ENCODE results near the gene UQCC3. TPM values are rescaled to one million over a fixed set of nuclear protein-coding genes. Genes with fewer than 3 reads are reported as not detected.
"Not testable (repeated sequence)": the region's sequence is repeated elsewhere in the genome, so short reads cannot be mapped to it uniquely, and the experiment has no call there.

The UQCC3 gene
- polyA plus RNA-seq, 3 donors = 3.3 to 7.9 (median 7.2) TPM

DNA sequence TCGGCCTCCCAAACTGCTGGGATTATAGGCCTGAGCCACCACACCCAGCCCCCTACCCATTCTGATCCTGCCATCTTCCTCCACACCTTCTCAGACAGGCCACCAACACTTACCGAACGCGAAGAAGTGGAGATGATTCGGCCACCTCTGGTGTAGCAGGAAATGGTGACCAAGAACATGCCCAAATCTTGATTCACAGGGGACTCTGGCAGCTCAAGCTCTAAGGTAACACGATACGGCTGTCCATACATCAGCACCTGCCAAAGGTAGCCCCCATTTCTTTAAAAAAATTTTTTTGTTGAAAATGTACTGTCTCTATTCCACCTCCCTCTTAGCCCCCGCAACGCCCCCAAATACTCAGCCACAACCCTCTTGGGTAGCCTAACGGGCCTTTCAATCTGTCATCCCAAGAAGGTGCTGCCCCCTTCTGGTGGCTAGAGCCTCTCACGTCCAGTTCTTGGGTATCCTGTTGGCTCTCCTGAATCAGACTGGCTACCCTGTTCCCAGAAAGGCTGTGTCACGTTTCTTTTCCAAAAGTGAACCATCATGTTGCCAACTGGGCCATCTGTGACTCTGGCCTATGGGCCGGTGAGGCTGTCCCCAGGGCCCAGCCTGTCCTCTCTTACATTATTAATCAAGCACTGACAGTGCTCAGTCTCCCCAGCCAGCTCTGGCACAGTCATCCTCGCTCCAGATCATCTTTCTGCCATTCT is 23.1 kb downstream of the UQCC3 start:
- Histone ChIP-seq H2AFZ (ENCODE audit: insufficient read depth, low read depth, low read length, poor library complexity, severe bottlenecking) (peak overlapping the region; percentile 20), H3K79me2 (ENCODE audit: insufficient read depth, low read length) (no peaks in the 10 kb centered on the region), H3K4me2 (replicated peaks; ENCODE audit: extremely low read depth, low read length, poor library complexity, severe bottlenecking) (no peak overlapping the region), H3K27me3 (ENCODE audit: control insufficient read depth in 2 of 2, insufficient read depth in 2 of 2, low read length in 2 of 2) (no peaks in the 10 kb centered on the region), H3K9me3 (replicated peaks in 1 of 2; ENCODE audit: control insufficient read depth in 1 of 2, insufficient read depth in 1 of 2, low read length in 2 of 2) (no peaks in the 10 kb centered on the region), H4K20me1 (ENCODE audit: insufficient read depth, low read length) (no peaks in the 10 kb centered on the region), H3K27ac (ENCODE audit: low read depth in 1 of 2, low read length in 2 of 2) (no peak overlapping the region), H3K36me3 (replicated peaks in 1 of 2; ENCODE audit: control insufficient read depth in 1 of 2, insufficient read depth in 2 of 2, low read length in 2 of 2) (peaks cover 29 to 41% of the 10 kb centered on the region in 2 donors), H3K9ac (ENCODE audit: insufficient read depth, low read length, poor library complexity, severe bottlenecking) (no peak overlapping the region), H3K4me3 (replicated peaks in 1 of 3; ENCODE audit: low read depth in 2 of 3, low read length in 3 of 3) (no peak overlapping the region), H3K4me1 (ENCODE audit: control insufficient read depth in 1 of 2, insufficient read depth in 2 of 2, low read length in 2 of 2) (no peaks in the 10 kb centered on the region)
- TF ChIP-seq, protein P1, sequence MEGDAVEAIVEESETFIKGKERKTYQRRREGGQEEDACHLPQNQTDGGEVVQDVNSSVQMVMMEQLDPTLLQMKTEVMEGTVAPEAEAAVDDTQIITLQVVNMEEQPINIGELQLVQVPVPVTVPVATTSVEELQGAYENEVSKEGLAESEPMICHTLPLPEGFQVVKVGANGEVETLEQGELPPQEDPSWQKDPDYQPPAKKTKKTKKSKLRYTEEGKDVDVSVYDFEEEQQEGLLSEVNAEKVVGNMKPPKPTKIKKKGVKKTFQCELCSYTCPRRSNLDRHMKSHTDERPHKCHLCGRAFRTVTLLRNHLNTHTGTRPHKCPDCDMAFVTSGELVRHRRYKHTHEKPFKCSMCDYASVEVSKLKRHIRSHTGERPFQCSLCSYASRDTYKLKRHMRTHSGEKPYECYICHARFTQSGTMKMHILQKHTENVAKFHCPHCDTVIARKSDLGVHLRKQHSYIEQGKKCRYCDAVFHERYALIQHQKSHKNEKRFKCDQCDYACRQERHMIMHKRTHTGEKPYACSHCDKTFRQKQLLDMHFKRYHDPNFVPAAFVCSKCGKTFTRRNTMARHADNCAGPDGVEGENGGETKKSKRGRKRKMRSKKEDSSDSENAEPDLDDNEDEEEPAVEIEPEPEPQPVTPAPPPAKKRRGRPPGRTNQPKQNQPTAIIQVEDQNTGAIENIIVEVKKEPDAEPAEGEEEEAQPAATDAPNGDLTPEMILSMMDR (IDR thresholded peaks at IDR 0.05) = peak; percentile 87
- Mint-ChIP-seq H3K9me3 (no peaks in the 10 kb centered on the region), H3K4me1 (peaks cover 3% of the 10 kb centered on the region), H3K36me3 (peaks cover 43 to 67% of the 10 kb centered on the region in 2 donors), H3K4me3 (no peak overlapping the region), H3K27ac (peak overlapping the region in 4 of 7 donors; percentile 3 to 40 (median 21)), H3K27me3 (ENCODE audit: low read depth in 3 of 3) (peaks cover 0 to 4% (median 3%) of the 10 kb centered on the region in 3 donors)
- intact Hi-C loops (cut with micrococcal nuclease) = loop anchor here in 1 of 2 donors (10.0 kb wide), 1 partner anchor 300 kb away; no protein-coding TSS in a partner anchor
- 64% methylated on average over 13 of the region's 14 CpGs for WGBS (ENCODE audit: insufficient coverage)
- peak; percentile 66 to 84 (median 79) for DNase-seq

DNA sequence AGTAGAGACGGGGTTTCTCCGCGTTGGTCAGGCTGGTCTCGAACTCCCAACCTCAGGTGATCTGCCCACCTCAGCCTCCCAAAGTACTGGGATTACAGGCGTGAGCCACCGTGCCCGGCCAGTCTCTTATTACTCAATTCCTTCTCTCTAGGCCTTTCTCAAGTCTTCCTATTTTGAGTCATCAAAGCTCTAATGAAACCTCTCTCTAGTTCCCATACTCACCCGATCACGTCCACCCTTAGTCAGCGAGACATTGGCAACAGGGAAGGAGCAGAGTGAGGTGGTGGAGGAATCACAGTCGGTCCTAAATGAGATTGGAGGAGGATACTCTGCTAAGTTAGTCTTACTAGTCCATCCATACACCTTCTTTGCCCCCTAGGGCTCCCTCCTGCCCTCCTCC is 30.8 kb downstream of the UQCC3 start:
- H3K9me3 ChIP-seq (replicated peaks in 1 of 2; ENCODE audit: control insufficient read depth in 1 of 2, insufficient read depth in 1 of 2, low read length in 2 of 2) = no peaks in the 10 kb centered on the region
- H3K27me3 Mint-ChIP-seq (ENCODE audit: low read depth in 3 of 3) = peaks cover 0 to 3% (median 1%) of the 10 kb centered on the region in 3 donors
- 0% methylated on average over 3 of the region's 11 CpGs for WGBS (ENCODE audit: insufficient coverage)
- TF ChIP-seq, protein P1 (IDR thresholded peaks at IDR 0.05) = no peak
- H3K36me3 Mint-ChIP-seq = peaks cover 18 to 24% of the 10 kb centered on the region in 2 donors
- no peak overlapping the region for H3K9ac ChIP-seq (ENCODE audit: insufficient read depth, low read length, poor library complexity, severe bottlenecking)
- no peaks in the 10 kb centered on the region for H3K27me3 ChIP-seq (ENCODE audit: control insufficient read depth in 2 of 2, insufficient read depth in 2 of 2, low read length in 2 of 2)
- H4K20me1 ChIP-seq (ENCODE audit: insufficient read depth, low read length) = no peaks in the 10 kb centered on the region
- peak overlapping the region; percentile 85 to 95 (median 91) for H3K27ac Mint-ChIP-seq
- peak overlapping the region; percentile 37 for H2AFZ ChIP-seq (ENCODE audit: insufficient read depth, low read depth, low read length, poor library complexity, severe bottlenecking)
- H3K36me3 ChIP-seq (replicated peaks in 1 of 2; ENCODE audit: control insufficient read depth in 1 of 2, insufficient read depth in 2 of 2, low read length in 2 of 2) = peaks cover 0 to 11% of the 10 kb centered on the region in 2 donors
- H3K27ac ChIP-seq (ENCODE audit: low read depth in 1 of 2, low read length in 2 of 2) = peak overlapping the region; percentile 67 to 86
- H3K4me3 ChIP-seq (replicated peaks in 1 of 3; ENCODE audit: low read depth in 2 of 3, low read length in 3 of 3) = peak overlapping the region in 1 of 3 experiments; percentile 49
- no peak overlapping the region for H3K4me3 Mint-ChIP-seq
- intact Hi-C loops (cut with micrococcal nuclease) = loop anchor here (10.0 kb wide), 1 partner anchor 107 kb away; the partner anchor contains the start of gene TUT1 (in 2 of the 2)
- peaks cover 49 to 55% of the 10 kb centered on the region in 2 donors for H3K4me1 ChIP-seq (ENCODE audit: control insufficient read depth in 1 of 2, insufficient read depth in 2 of 2, low read length in 2 of 2)
- H3K4me2 ChIP-seq (replicated peaks; ENCODE audit: extremely low read depth, low read length, poor library complexity, severe bottlenecking) = peak overlapping the region; percentile 46
- H3K4me1 Mint-ChIP-seq = peaks cover 37% of the 10 kb centered on the region
- H3K9me3 Mint-ChIP-seq = peaks cover 0 to 3% (median 0%) of the 10 kb centered on the region in 7 donors
- peaks cover 10% of the 10 kb centered on the region for H3K79me2 ChIP-seq (ENCODE audit: insufficient read depth, low read length)
- DNase-seq = peak; percentile 77 to 92 (median 86)

DNA sequence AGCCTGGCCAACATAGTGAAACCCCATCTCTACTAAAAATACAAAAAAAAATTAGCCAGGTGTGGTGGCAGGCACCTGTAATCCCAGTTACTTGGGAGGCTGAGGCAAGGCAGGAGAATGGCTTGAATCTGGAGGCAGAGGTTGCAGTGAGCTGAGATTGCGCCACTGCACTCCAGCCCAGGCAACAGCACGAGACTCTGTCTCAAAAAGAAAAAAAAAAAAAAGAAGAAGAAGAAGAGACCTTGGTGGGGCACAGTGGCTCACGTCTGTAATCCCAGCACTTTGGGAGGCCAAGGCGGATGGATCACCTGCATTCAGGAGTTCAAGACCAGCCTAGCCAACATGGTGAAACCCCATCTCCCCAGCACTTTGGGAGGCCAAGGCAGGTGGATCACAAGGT is 32.4 kb downstream of the UQCC3 start:
- intact Hi-C loops (cut with micrococcal nuclease) = loop anchor here (10.0 kb wide), 1 partner anchor 109 kb away; the partner anchor contains the start of gene TUT1 (in 2 of the 2)
- Histone ChIP-seq H3K36me3 (replicated peaks in 1 of 2; ENCODE audit: control insufficient read depth in 1 of 2, insufficient read depth in 2 of 2, low read length in 2 of 2) (peaks cover 0 to 11% of the 10 kb centered on the region in 2 donors), H3K27ac (ENCODE audit: low read depth in 1 of 2, low read length in 2 of 2) (peak overlapping the region; percentile 45 to 64), H3K4me1 (ENCODE audit: control insufficient read depth in 1 of 2, insufficient read depth in 2 of 2, low read length in 2 of 2) (peaks cover 56 to 71% of the 10 kb centered on the region in 2 donors)
- H3K9me3 Mint-ChIP-seq; H4K20me1 ChIP-seq (ENCODE audit: insufficient read depth, low read length); H3K4me3 ChIP-seq (replicated peaks in 1 of 3; ENCODE audit: low read depth in 2 of 3, low read length in 3 of 3); H3K27me3 ChIP-seq (ENCODE audit: control insufficient read depth in 2 of 2, insufficient read depth in 2 of 2, low read length in 2 of 2); H2AFZ ChIP-seq (ENCODE audit: insufficient read depth, low read depth, low read length, poor library complexity, severe bottlenecking); H3K9me3 ChIP-seq (replicated peaks in 1 of 2; ENCODE audit: control insufficient read depth in 1 of 2, insufficient read depth in 1 of 2, low read length in 2 of 2); H3K9ac ChIP-seq (ENCODE audit: insufficient read depth, low read length, poor library complexity, severe bottlenecking); H3K27me3 Mint-ChIP-seq (ENCODE audit: low read depth in 3 of 3); H3K79me2 ChIP-seq (ENCODE audit: insufficient read depth, low read length); H3K4me3 Mint-ChIP-seq; H3K4me2 ChIP-seq (replicated peaks; ENCODE audit: extremely low read depth, low read length, poor library complexity, severe bottlenecking): not testable (repeated sequence)
- peak in 2 of 3 donors; percentile 47 to 67 for DNase-seq
- WGBS (ENCODE audit: insufficient coverage) = 60% methylated on average over 1 of the region's 4 CpGs
- Mint-ChIP-seq H3K36me3 (peaks cover 15 to 22% of the 10 kb centered on the region in 2 donors), H3K4me1 (peaks cover 51% of the 10 kb centered on the region), H3K27ac (peak overlapping the region; percentile 78 to 95 (median 85))

Data from CD14-positive monocyte (primary cell).